Lower leg skin (tissue), 3 donors: ENCODE measurements around the gene LIFR.

Experiments
- CTCF ChIP-seq, 3 donors: fragments of 450-650 bp; IDR thresholded peaks; one replicate each; pipeline ENCODE4 v1.5.1; 2016; ENCODE audit warnings: antibody characterized with exemption in 3 of 3, mild to moderate bottlenecking in 3 of 3, moderate library complexity in 2 of 3
- POLR2A ChIP-seq, 2 donors: fragments of 450-650 bp; IDR thresholded peaks; one replicate each; pipeline ENCODE4 v1.6.1; 2016 to 2017; ENCODE audit warnings: antibody characterized with exemption in 2 of 2, mild to moderate bottlenecking in 1 of 2, moderate library complexity in 1 of 2

GRCh38 chr5:38598296-38598993 is 42.0 kb upstream of the LIFR start:
- TF ChIP-seq CTCF (IDR thresholded peaks at IDR 0.05) (no peak), POLR2A (IDR thresholded peaks at IDR 0.05) (no peak)
